Heart left ventricle (tissue), 11 donors: Measurements from ENCODE around the gene PROZ. TPM values are rescaled to one million over a fixed set of nuclear protein-coding genes. Genes with fewer than 3 reads are reported as not detected.

Experiments
- polyA plus RNA-seq, 2 donors: library from polyadenylated mRNA; stranded (reverse); fragments of 200-250 nt; gene quantifications; one replicate each; pipeline ENCODE4 v1.2.3, GENCODE V29; 2013
- total RNA-seq, 9 donors: library from RNA; depleted of rRNA in 2 of 9; stranded (reverse); fragments of >200 nt in 2 of 9; fragmentation: NEBNext Ultra II Directional in 3 of 9; extraction: Animal tissue kit (Norgen Biotek cat#: 25700) in 3 of 9; gene quantifications; one replicate each; pipeline versions ENCODE4 v1.1.0 to v1.2.4, GENCODE V29; 2016 to 2023
- donor health status: ischemic (EF 13 %, LVEDD 7.1; RV severe dilation, severe dysfunction).
- donor health status: healthy with polysubstance abuse.
- donor health status: DM: no; HTN: yes; CAD: no.
- donor health status: DM: no; HTN: no; CAD: no.
- donor health status: ischemic (EF 25% LVEDD 5.7; RV mildly dilated, moderate dysfunction).
- donor health status: healthy.
- donor health status: DM: yes; HTN: yes; CAD: no.
- donor health status: PGD.
- donor health status: nonischemic (EF 23%, LVEDD 6.1; RV moderate dilation, normal function).

Gene PROZ
- total and polyA plus RNA-seq, 11 donors = not detected

Other genes with a start within 250 kb of the PROZ start
- gene MCF2L, start 189.4 kb upstream of the PROZ start, total RNA-seq = 10 to 100 TPM; 26.0 to 61.0 (median 43.6) TPM
- 10 to 100 TPM; 37.7 to 40.0 TPM for gene MCF2L, start 189.4 kb upstream of the PROZ start, polyA plus RNA-seq
- gene F7, start 52.9 kb upstream of the PROZ start, total RNA-seq = under 1 TPM in 3 of 9 donors, not detected in 6; 0.10 to 0.41 (median 0.16) TPM
- under 1 TPM in 1 of 2 donors, not detected in 1; 0.01 TPM for gene F7, start 52.9 kb upstream of the PROZ start, polyA plus RNA-seq
- gene F10, start 35.8 kb upstream of the PROZ start, total RNA-seq = 10 to 100 TPM in 4 of 9 donors, 1 to 10 TPM in 5; 2.4 to 13.6 (median 9.8) TPM
- 1 to 10 TPM; 2.4 to 9.2 TPM for gene F10, start 35.8 kb upstream of the PROZ start, polyA plus RNA-seq
- 10 to 100 TPM; 40.1 to 60.2 (median 45.2) TPM for gene PCID2, start 50.0 kb downstream of the PROZ start, total RNA-seq
- gene PCID2, start 50.0 kb downstream of the PROZ start, polyA plus RNA-seq = 10 to 100 TPM; 30.0 to 57.7 TPM
- gene CUL4A, start 51.0 kb downstream of the PROZ start, total RNA-seq = 100 to 1,000 TPM in 7 of 9 donors, 10 to 100 TPM in 2; 86.7 to 121 (median 114) TPM
- 10 to 100 TPM; 29.7 to 82.1 TPM for gene CUL4A, start 51.0 kb downstream of the PROZ start, polyA plus RNA-seq
- 100 to 1,000 TPM in 5 of 9 donors, 10 to 100 TPM in 4; 77.5 to 214 (median 101) TPM for gene LAMP1, start 138.6 kb downstream of the PROZ start, total RNA-seq
- gene LAMP1, start 138.6 kb downstream of the PROZ start, polyA plus RNA-seq = 10 to 100 TPM; 41.4 to 96.1 TPM
- under 1 TPM in 7 of 9 donors, not detected in 2; 0.36 to 1.00 (median 0.61) TPM for gene GRTP1, start 205.5 kb downstream of the PROZ start, total RNA-seq
- gene GRTP1, start 205.5 kb downstream of the PROZ start, polyA plus RNA-seq = 1 to 10 TPM; 1.3 to 3.5 TPM